NCI-H774 (cell line): Measurements from ENCODE around the gene ARHGAP10.
"Not testable (repeated sequence)": the region's sequence is repeated elsewhere in the genome, so short reads cannot be mapped to it uniquely, and the experiment has no call there.

Experiments
- DNase-seq: peaks from one replicate; lab custom pipeline; 2025; lab: John Stamatoyannopoulos, UW

Gene ARHGAP10

DNA sequence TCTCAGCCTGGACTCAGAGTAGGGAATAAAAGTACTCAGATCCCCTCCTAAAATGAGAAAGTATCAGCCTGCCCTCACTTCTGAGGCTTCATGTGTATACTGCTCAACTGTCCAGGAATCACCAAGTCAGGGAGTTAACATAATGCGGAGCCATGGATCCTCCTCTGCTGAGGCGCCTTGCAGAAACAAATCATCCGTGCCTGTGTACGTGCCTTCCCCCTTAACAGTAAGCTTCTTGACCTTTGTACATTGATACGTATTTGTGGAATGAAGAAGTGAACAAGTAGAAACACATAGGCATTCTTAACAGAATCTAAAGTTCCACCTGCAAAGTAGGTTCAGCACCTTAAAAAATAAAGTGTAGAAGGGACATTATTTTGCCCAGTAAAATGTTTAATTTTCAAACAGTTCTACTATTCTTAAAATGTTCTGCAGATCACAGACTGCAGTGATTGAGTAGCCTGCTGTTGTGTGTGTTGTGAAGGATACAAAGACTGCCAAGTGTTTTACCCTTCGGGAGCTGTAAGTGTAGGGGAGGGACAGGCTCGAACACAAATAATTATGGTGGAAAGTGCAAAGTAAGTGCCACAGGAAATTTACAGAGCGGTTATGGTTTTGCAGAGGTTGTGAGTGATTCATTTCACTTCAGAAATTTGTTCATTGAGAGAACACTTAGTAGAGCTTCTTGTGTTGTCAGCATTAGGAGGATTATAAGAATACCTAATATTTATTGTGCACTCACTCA lies 61.9 kb downstream of the ARHGAP10 start:
- DNase-seq: no peak

DNA sequence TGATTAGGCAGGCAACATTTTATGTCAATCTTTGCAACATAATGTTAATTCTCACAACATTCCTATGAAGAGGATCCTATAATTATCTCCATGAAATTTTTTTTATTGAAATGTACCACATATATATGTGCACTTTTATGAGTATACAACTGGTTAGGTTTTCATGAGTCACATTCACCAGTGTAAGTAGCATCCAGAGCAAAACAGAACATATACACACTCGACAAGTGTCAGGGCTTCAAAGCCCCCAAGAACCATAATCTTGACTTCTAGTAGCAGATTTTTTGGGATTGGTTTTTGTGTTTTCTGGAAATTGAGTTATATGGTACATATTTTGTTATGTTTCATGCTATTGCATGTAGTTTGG lies 62.4 kb downstream of the ARHGAP10 start:
- no peak for DNase-seq

DNA sequence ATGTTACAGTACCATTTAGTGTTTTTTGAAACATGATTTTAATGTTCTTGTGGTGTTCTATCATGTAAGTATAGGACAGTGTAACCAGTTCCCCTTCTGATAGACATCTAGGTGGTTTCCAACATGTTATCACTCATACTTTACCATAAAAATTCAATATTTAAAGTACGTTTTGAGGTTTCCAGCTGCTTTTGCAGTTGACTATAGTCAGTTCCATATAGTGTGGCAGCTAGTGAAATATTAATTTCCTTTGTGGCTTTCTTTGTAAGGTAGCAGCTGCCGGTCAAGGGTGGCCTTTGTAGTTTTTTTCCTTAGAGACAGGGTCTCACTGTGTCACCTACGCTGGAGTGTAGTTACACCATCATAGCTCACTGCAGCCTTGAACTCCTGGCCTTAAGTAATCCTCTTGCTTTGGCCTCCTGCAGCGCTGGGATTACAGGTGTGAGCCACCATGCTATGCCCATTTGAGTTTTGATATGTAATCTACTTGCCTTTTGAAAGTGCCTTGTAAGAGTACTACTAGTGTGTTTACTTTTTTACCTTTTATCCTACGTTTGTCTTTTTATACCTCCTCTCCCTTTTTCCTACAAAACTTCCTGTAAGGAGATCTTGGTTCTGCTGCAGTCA lies 63.0 kb downstream of the ARHGAP10 start:
- DNase-seq: no peak

DNA sequence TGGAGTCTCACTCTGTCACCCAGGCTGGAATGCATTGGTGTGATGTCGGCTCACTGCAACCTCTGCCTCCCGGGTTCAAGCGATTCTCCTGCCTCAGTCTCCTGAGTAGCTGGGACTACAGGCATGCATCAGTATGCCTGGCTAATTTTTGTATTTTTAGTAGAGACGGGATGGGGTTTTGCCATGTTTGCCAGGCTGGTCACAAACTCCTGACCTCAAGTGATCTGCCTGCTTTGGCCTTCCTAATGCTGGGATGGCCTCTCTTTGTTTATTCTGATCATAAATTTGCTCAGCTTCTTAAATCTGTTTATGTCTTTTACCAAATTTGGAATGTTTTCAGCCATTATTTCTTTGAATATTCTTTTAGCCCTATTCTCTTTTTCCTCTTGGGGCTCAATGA lies 67.2 kb downstream of the ARHGAP10 start:
- not testable (repeated sequence) for DNase-seq

DNA sequence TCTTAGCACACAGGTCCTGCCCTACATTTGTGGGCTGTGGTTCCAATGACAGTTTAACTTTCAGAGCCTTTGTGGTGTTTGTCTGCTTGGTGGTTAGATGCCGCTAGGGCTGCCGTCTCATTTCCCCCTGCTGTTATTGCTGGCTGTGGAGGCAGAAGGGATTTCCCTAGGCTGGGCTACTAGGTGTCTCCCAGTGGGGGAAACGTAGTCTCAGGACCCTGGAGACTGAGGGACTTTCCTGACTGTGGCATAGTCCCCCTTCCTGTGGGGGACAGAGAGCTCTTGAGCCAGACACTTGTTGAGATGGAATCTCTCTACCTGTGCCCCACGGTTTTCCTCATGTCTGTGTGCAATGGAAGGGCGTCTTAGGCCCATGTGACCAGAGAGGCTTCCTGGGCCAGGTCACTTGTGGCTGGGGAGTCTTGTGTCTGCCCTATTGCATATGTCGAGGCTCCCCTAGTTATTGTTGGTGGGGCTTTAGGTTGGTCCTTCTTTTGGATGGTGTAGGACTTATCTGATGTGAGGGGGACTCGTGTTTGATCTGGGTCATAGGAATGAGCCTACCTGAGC lies 68.2 kb downstream of the ARHGAP10 start:
- no peak for DNase-seq

DNA sequence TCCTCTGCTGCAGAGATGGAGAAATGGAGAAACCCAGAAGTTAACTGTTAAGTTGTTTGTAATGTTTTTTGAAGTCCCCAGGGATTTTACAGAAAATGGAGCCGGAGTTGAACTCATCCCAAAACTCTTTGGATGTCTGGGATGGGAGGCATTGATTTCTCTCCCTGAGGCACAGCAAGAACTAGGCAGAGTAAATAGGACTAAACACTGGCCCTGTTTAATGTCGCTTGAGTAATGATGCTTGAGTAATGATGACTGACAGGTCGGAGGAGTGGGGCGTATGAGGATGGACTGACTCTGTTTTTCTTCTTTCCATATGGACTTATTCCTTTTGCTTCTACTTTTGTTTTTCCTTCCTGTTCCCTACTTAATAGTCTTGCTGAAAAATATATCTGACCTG lies 69.9 kb downstream of the ARHGAP10 start:
- no peak for DNase-seq

DNA sequence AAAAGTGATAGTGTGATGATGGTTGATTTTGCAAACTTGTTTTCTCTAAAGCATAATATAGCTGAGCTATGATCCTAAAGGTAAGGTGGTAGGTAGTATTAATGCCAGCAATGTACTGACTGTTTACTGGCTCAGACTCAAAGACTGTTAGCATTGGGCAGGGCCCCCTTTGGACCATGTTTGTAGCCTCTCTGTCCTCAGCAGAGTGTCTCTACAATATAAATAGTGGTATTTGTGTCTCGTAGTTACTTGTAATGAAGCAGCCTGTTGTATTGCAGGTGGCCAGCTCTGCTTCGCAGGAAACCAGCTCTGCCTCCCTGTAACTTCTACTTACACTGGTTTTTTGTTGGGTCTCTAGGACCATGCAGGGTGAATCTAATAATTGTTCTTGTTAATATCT lies 70.5 kb downstream of the ARHGAP10 start:
- no peak for DNase-seq

DNA sequence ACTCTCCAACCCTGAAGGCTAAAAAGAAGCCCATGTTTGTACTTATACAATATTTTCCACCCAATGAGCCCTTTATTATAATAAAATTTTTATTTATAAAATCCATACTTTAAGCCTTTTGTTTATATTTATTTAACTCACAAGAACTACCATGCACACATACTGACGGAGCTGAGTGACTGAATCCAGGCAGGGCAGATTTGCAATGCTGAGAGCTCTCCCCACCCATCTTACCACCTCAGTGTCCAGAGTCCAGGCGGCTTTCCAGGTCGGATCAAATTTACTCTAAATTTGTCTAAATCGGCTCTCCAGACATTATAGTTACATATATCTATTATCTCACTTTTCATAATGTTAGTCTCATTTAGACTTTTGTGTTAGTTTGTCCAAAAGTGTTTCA lies 74.1 kb downstream of the ARHGAP10 start:
- DNase-seq: no peak

DNA sequence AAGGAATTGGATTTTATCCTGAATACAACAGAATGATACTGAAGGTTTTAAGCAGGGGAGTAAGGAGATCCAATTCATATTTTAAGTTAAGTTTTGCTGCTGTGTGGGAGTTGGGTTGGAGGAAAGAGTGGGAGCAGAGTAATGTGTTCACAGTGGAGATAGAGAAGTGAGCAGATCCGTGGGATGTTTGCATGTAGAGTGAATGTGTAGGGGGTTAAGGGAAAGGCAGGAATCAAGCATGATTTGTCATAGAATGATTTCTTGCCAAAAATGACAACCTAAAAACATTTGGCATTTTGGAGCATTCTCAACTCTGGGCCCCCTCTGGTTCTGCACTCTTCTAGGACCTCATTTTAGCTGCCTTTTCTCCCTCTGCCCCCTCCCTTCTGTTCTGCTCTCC lies 76.6 kb downstream of the ARHGAP10 start:
- no peak for DNase-seq

DNA sequence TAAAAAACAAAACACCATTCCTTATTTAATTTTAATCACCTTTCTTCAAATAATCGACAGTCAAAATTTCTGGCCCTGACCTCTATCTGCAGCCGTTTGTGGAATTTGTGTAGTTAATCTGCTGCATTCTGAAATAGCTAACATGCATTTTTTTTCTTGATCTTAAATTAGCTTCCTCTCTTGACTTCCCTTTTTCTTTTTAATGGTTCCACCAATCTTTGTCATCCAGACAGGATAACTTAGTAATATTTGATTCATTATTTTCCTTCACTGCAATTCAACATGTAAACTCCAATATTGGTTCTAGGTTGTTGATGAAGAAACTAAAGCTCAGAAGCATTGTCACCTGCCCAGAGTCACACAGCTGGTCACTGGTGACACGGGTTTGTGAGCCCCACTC lies 77.3 kb downstream of the ARHGAP10 start:
- no peak for DNase-seq

DNA sequence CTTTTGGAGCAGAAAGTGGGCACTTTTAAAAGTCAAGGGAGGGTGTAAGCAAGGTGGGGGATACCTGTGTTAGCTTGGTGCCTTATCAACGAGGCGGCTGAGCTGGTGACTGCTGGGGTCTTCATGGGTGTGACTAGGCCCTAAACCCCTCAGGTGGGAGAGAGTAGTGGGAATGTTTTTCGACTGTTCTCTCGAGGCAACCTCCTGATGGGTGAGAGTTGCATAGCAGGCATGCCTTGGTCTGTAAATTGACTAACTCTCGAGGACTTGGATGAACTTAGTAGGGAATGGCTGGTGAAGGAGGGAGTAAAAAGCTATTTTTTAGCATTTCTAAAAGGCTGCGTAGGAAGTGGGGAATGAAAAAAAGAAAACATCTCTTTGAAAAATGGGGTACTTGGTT lies 80.0 kb downstream of the ARHGAP10 start:
- no peak for DNase-seq

DNA sequence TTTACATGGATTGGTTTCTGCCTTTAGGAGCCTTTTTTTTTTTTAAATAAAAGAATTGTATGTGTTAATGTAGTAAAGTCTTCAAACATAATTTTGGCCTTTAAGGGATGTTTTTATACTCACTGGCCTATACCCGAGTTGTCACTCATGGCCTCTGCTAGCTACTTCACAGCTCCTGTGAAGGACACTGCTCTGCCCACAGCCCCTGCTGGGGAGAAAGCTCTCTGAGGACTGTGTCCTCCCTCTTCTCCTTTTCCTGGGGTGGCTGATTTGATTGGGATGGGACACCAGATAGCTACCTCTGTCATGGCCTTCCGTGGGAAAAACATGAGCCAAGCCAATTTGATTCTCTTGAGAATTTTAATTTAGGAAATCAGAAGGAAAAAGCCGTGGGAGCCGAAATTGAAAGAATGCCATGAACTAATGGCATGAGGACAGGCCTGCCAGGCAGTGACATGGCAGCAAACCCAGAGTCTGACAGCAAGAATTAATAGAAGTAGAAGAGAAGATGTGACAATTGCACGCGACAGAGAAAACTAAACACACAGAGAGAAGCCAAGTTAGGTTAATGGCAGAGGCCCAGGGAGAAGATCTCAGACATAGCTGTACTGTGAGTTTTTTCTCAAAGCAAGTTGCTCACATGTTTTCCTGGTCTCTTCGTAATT lies 81.4 kb downstream of the ARHGAP10 start:
- DNase-seq: no peak

DNA sequence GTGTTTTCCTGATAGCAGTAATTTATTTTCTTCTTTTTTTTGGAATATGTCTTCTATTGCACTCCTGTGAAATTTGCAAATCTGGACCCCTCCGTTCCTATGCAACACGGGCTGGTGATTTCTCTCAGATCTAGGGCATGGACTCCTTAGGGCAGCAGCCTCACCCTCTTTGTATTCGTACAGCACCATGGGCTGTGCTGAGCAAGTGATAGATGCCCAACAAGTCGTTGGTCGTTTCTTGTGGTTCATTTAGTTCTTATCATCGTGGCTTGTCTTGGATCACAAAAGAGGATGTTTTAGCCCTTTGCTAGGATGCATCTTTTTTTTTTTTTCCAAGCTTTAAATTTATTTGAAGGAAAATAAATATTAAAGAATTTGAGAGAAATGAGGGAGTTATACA lies 82.1 kb downstream of the ARHGAP10 start:
- no peak for DNase-seq

DNA sequence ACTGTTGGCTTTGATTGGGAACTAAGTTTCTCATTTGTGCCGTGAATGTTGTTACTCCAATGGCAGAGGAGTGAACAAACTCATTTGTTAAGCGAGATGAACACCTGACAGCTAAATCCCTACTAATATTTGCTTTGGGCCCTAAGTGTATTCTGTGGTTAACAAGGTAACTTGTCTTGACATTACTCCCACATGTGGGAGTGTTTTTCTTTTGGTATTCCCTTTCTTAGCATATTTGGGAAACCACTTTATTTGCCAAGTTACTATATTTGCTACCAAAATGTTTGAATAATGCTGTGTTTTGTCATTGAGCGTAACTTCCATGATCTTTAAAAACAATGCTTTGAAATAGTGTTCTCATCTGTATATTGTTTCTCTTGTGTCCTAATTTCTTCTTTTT lies 82.5 kb downstream of the ARHGAP10 start:
- no peak for DNase-seq

DNA sequence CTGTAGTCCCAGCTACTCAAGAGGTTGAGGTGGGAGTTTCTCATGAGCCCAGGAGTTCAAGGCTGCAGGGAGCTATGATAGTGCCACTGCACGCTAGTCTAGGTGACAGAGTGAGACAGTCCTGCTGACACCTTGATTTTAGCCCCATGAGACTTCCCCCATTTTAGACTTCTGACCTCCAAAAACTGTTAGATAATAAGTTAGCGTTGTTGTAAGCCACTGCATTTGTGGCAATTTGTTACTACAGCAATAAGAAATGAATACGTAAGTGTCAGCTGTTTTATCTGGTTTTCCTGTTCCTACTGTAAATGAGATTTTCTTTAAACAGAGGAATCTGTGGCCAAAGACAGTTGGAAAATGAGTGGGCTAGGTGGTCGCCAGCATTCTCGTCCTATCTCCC lies 83.9 kb downstream of the ARHGAP10 start:
- no peak for DNase-seq

DNA sequence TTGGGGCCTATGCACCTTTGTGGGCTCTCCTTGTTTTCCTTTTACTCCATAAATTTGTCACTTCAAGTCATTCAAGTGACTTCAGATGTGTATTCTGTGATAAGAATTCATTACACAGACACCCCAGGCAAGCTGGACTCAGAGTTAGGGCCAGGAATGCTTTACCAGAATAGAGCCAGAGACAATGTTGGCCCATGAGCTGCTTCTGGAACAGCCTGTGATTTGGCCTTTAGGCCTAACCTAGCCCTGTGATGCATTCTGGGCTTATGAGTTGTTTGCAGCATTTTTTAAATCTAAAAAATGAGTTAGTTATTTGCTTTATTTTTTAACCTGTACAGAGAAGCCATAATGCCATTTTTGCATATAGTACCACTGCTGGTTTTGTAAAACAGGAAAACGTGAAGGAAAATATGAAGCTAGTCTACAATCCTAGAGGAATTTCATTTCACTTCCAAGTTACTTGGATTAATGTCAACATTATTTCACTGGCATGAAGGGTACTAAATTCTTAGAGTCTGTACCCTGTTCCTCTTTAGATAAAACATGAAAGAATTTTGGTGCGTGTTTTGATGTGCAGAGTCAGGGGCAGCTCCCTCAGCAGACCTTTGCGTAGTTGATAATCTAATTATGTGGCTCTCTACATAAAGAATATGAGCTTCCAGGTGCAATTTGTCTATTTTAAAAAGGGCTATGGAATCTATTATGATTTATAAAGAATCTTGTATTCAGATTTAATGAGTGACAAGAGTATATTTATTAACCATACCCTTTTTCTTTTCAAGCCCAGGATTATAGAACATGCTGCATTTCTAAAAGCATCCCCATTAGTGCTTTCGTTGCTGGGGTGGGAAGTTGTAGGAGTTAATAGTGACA lies 84.7 kb downstream of the ARHGAP10 start:
- no peak for DNase-seq

DNA sequence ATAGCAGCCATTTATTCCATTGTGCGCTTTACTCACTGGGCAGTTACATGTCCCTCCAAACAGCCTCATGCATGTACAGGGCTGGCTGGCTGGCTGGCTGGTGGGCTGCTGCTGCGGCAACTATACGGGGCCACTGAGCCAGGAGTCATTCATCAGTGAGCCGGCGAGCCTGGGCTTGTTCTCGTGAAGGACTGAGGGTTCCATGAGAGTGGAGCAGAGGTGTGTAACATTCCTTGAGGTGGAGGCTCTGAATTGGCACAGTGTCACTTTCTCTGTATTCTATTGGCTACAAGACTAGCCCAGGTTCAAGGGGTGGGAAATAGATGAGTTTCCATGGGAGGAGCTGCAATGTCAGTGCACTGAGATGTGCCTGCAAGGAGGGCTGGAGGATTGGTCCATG lies 89.1 kb downstream of the ARHGAP10 start:
- no peak for DNase-seq

DNA sequence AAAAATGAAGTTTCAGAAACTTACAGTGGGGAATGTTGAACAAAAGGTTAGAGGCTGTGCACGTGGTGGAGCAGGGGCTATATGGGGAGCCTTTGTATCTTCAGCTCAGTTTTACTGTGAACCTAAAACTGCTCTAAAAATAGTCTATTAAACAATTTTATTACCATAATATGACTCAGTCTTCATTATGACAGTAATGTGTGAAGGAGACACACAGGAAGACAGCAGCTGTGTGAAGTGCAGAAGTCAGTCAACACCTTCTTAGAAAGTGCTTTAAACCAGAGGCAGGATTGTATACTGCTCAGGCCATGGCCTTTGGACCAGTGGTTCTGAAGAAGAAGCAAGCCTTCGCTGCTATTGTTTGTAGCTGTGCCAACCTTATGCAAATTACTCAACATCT lies 89.7 kb downstream of the ARHGAP10 start:
- DNase-seq: no peak

DNA sequence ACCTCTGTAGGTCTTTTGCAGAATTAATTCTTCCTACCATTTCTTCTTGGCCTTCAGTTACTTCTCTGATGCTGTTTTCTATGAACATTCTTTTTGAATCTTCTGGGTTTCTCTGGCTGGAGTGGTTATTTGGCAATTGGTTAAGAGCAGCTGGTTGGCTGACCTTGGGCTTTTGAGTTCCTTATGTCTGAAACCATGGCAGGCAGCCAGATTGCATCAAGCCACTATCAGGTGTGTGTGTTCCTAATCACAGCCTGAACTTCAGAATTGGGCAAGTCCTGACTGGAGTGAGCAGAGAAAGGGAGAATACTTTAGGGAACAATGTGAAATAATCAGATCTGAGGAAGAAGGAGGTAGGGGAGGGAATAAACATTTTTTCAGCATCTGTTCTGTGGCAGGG lies 90.2 kb downstream of the ARHGAP10 start:
- no peak for DNase-seq

DNA sequence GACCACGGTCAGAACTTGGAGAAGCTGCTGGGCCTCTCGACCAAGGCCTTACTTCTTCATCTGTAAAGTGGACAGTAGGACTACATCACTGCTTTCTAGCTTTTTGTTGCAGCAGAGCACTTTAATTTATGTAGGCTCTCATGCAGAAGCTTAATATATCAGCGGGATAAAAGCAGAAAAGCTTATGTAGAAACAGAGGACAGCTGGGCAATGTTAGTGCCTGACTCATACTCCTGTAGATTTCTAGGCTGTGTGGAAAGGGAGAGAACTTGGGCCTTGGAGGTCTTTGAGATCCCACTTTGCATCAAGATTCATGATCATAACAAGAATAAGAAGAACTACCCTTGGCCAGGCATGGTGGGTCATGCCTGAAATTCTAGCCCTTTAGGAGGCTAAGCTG lies 91.2 kb downstream of the ARHGAP10 start:
- no peak for DNase-seq

DNA sequence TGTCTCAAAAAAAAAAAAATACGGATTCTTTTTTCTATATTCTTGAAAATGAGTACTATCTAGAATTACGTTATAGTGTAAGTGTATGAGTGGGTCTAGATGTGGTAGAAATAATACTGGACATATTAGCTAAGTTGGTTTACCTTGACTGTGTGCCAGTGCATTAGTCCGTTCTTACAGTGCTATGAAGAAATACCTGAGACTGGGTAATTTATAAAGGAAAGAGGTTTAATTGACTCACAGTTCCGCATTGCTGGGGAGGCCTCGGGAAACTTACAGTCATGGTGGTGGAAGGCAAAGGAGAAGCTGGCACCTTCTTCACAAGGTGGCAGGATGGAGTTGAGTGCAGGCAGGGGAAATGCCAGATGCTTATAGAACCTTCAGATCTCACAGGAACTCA lies 92.4 kb downstream of the ARHGAP10 start:
- DNase-seq: no peak

DNA sequence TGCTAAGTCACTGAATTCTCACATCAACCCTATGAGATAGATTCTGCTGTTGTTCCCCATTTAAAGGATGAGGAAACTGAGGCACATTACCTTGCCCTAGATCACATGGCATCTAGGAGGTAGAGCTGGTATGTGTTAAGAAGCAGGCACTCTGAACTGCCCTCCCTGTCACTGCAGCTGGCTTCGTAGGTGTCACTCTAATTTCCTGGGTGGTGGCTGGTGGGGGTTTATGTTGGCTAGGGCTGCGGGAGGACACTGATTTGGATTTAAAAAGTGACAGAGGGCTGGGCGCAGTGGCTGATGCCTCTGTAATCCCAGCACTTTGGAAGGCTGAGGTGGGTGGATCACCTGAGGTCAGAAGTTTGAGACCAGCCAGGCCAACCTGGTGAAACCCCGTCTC lies 93.0 kb downstream of the ARHGAP10 start:
- DNase-seq: no peak
